ENCODE results near the gene OSBP.
"Not testable (repeated sequence)": the region's sequence is repeated elsewhere in the genome, so short reads cannot be mapped to it uniquely, and the experiment has no call there.

DNA sequence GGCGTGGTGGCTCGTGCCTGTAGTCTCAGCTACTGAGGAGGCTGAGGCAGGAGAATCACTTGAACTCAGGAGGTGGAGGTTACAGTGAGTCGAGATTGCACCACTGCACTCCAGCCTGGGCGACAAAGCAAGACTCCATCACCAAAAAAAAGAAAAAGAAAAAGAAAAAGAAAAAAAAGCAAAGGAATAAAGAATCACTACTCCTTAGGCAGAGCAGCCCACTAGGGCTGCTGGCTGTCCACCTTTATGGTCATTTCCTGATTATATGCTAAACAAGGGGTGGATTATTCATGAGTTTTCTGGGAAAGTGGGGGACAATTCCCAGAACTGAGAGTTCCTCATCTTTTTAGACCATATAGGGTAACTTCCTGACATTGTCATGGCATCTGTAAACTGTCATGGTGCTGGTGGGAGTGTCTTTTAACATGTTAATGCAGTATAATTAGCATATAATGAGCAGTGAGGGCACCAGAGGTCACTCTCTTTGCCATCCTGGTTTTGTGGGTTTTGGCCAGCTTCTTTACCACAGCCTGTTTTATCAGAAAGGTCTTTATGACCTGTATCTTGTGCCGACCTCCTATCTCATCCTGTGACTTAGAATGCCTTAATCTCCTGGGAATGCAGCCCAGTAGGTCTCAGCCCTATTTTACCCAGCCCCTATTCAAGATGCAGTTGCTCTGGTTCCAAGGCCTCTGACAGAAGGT, 67.8 kb downstream of the OSBP start:
- TF ChIP-seq, protein P1, sequence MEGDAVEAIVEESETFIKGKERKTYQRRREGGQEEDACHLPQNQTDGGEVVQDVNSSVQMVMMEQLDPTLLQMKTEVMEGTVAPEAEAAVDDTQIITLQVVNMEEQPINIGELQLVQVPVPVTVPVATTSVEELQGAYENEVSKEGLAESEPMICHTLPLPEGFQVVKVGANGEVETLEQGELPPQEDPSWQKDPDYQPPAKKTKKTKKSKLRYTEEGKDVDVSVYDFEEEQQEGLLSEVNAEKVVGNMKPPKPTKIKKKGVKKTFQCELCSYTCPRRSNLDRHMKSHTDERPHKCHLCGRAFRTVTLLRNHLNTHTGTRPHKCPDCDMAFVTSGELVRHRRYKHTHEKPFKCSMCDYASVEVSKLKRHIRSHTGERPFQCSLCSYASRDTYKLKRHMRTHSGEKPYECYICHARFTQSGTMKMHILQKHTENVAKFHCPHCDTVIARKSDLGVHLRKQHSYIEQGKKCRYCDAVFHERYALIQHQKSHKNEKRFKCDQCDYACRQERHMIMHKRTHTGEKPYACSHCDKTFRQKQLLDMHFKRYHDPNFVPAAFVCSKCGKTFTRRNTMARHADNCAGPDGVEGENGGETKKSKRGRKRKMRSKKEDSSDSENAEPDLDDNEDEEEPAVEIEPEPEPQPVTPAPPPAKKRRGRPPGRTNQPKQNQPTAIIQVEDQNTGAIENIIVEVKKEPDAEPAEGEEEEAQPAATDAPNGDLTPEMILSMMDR (IDR thresholded peaks at IDR 0.05), result not testable (repeated sequence)
- TF ChIP-seq REST (IDR thresholded peaks at IDR 0.05); SMC3 (IDR thresholded peaks at IDR 0.05); EP300 (IDR thresholded peaks at IDR 0.05); CEBPB (IDR thresholded peaks at IDR 0.05); POLR2A (IDR thresholded peaks at IDR 0.05; ENCODE audit: low read length); RNF2 (IDR thresholded peaks at IDR 0.05; ENCODE audit: borderline replicate concordance, low read depth); KDM1A (IDR thresholded peaks at IDR 0.05; ENCODE audit: low read depth); RARB (CRISPR knock-in tag; IDR thresholded peaks at IDR 0.05): not testable (repeated sequence)
- TF ChIP-seq, protein P2, sequence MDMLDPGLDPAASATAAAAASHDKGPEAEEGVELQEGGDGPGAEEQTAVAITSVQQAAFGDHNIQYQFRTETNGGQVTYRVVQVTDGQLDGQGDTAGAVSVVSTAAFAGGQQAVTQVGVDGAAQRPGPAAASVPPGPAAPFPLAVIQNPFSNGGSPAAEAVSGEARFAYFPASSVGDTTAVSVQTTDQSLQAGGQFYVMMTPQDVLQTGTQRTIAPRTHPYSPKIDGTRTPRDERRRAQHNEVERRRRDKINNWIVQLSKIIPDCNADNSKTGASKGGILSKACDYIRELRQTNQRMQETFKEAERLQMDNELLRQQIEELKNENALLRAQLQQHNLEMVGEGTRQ (IDR thresholded peaks at IDR 0.05), result not testable (repeated sequence)
